Psoas muscle (tissue), 8 donors: Measurements from ENCODE around the gene STXBP1. TPM values are rescaled to one million over a fixed set of nuclear protein-coding genes. Genes with fewer than 3 reads are reported as not detected.
"Not testable (repeated sequence)": the region's sequence is repeated elsewhere in the genome, so short reads cannot be mapped to it uniquely, and the experiment has no call there.

Experiments used
- ATAC-seq, 4 donors: fragments of 200-7000 bp; cut with Tn5 transposase; one replicate each; pipeline ENCODE4 v1.9.1; 2020; ENCODE audit warnings: moderate library complexity in 3 of 4, mild to moderate bottlenecking in 2 of 4
- DNase-seq, 2 donors: peaks; one replicate each; pipeline ENCODE4 v3.0.0-alpha.2; 2020
- H3K27ac ChIP-seq: fragments of 200-600 bp; one replicate; pipeline ENCODE4 v1.8.0; 2022
- H3K27me3 ChIP-seq, 3 donors: fragments of 200-600 bp in 1 of 3; one replicate each; pipeline versions ENCODE4 v1.6.1 to v1.8.0; 2013 to 2022; ENCODE audit warnings: low read length in 2 of 3, mild to moderate bottlenecking in 2 of 3, moderate library complexity in 1 of 3; ENCODE audit not compliant: insufficient read depth in 3 of 3
- H3K36me3 ChIP-seq, 2 donors: fragments of 200-600 bp in 1 of 2; one replicate each; pipeline versions ENCODE4 v1.6.1 to v1.8.0; 2013 to 2022; ENCODE audit warnings: low read depth in 1 of 2, mild to moderate bottlenecking in 1 of 2, moderate library complexity in 1 of 2; ENCODE audit not compliant: insufficient read depth in 1 of 2
- H3K4me1 ChIP-seq: fragments of 200-600 bp; one replicate; pipeline ENCODE4 v1.8.0; 2022
- H3K4me3 ChIP-seq: fragments of 200-600 bp; one replicate; pipeline ENCODE4 v1.8.0; 2022; ENCODE audit warnings: mild to moderate bottlenecking
- H3K9me3 ChIP-seq: fragments of 200-600 bp; one replicate; pipeline ENCODE4 v1.8.0; 2022
- WGBS, 3 donors: extraction: QIAGEN DNeasy Blood & Tissue Kit; methylation state at CpG; one replicate each; pipeline versions ENCODE4 v1.1.6 to v1.1.7; 2013; 5-methylcytosine and 5-hydroxymethylcytosine counted together
- intact Hi-C, 2 donors: fragments of 100-400 bp; cut with DNase I; formaldehyde crosslinking; loops; one replicate each; pipeline versions ENCODE4 v1.11.0 to v1.14.2; 2022
- polyA plus RNA-seq, 3 donors: library from polyadenylated mRNA; stranded (reverse); fragments of 200-250 nt; gene quantifications; one replicate each; pipeline ENCODE4 v1.2.3, GENCODE V29; 2013
- total RNA-seq, 4 donors: library from RNA; stranded (reverse); fragmentation: NEBNext Ultra II Directional in 2 of 4; extraction: Animal tissue kit (Norgen Biotek cat#: 25700) in 2 of 4; gene quantifications; one replicate each; pipeline versions ENCODE4 v1.2.1 to v1.2.4, GENCODE V29; 2021 to 2023
- TF ChIP-seq, protein P1 (sequence below): fragments of 200-600 bp; IDR thresholded peaks from one replicate; pipeline ENCODE4 v1.8.0; 2022; ENCODE audit warnings: antibody characterized with exemption
- donor health status: healthy with polysubstance abuse.
- donor health status: DM: no; HTN: no; CAD: no; lungs with moderate emphysema.
- donor health status: Bipolar disorder and iron deficiency.
- donor health status: healthy.
- donor health status: DM: yes; HTN: yes; CAD: no.
- donor health status: DM: no; HTN: no; CAD: no.
- donor health status: DM: no; HTN: no; CAD: no.
- donor health status: DM: yes; HTN: yes; CAD: no.

STXBP1 gene
- total and polyA plus RNA-seq, 7 donors, result 2.8 to 12.3 (median 6.7) TPM

- no peaks in the 10 kb centered on the region for H3K36me3 ChIP-seq
- H3K4me1 ChIP-seq, result peaks cover 14% of the 10 kb centered on the region
- no peaks in the 10 kb centered on the region for H3K9me3 ChIP-seq
- no peak for DNase-seq
- ATAC-seq, result no peak
- 90 to 98% (median 97%) methylated on average over 3 of the region's 3 CpGs for WGBS, 3 donors
- TF ChIP-seq, protein P1, sequence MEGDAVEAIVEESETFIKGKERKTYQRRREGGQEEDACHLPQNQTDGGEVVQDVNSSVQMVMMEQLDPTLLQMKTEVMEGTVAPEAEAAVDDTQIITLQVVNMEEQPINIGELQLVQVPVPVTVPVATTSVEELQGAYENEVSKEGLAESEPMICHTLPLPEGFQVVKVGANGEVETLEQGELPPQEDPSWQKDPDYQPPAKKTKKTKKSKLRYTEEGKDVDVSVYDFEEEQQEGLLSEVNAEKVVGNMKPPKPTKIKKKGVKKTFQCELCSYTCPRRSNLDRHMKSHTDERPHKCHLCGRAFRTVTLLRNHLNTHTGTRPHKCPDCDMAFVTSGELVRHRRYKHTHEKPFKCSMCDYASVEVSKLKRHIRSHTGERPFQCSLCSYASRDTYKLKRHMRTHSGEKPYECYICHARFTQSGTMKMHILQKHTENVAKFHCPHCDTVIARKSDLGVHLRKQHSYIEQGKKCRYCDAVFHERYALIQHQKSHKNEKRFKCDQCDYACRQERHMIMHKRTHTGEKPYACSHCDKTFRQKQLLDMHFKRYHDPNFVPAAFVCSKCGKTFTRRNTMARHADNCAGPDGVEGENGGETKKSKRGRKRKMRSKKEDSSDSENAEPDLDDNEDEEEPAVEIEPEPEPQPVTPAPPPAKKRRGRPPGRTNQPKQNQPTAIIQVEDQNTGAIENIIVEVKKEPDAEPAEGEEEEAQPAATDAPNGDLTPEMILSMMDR, result no peak
- H3K4me3 ChIP-seq, result no peak overlapping the region
- no peaks in the 10 kb centered on the region for H3K27me3 ChIP-seq
- intact Hi-C loops, result no loop called here
- no peak overlapping the region for H3K27ac ChIP-seq
Measured at GRCh38 chr9:127571971-127572370, 40.1 kb upstream of the STXBP1 start.

DNA sequence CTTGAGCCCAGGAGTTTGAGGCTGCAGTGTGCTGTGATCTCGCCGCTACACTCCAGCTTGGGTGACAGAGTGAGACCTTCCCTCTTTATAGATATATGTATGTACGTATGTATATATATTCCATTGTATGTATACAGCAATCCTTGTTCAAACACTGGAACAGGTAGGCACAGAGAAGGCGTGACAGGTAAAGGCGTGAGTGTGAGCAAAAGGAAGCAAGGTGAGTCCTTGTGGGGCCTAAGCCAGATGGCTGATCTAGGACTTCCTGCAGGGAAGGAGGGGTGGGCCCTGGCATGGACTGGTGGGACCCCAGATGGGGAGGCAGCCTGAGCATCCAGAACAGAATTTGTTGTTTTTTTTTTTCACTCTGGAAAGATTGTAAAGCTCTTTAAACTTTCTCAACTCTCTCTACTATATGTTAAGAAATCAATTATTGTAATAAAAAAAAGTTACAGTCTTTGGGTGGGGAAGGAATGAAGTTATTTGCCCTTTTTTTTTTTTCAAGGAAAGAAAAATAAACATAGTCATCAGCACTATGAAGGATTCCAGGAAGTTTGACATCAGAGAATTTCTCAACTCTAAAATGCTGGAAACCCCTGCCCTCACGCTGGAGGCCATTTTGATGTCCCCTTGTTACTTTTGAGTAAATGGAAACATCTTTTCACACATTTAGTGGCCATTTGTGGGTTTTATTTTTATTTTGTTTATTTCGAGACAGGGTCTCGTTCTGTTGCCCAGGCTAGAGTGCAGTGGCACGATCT lies 38.9 kb upstream of the STXBP1 start:
- DNase-seq (no peak), ATAC-seq (no peak)
- 90 to 95% (median 94%) methylated on average over 9 of the region's 9 CpGs for WGBS, 3 donors
- H3K4me1 ChIP-seq, result peaks cover 8% of the 10 kb centered on the region
- H3K36me3 ChIP-seq, result no peaks in the 10 kb centered on the region
- TF ChIP-seq, protein P1, result no peak
- H3K4me3 ChIP-seq, result no peak overlapping the region
- peaks cover 0 to 2% (median 0%) of the 10 kb centered on the region in 3 donors for H3K27me3 ChIP-seq
- peak overlapping the region; percentile 41 for H3K27ac ChIP-seq
- H3K9me3 ChIP-seq, result no peaks in the 10 kb centered on the region
- intact Hi-C loops, result no loop called here

- Histone ChIP-seq H3K4me3 (no peak overlapping the region), H3K4me1 (peaks cover 9% of the 10 kb centered on the region), H3K27ac (peak overlapping the region; percentile 16), H3K9me3 (no peaks in the 10 kb centered on the region), H3K36me3 (no peaks in the 10 kb centered on the region), H3K27me3 (peaks cover 0 to 2% (median 0%) of the 10 kb centered on the region in 3 donors)
- intact Hi-C loops, result no loop called here
- TF ChIP-seq, protein P1, result no peak
- DNase-seq (no peak), ATAC-seq (no peak)
- WGBS, 3 donors, result 48 to 61% (median 52%) methylated on average over 10 of the region's 10 CpGs
Measured at GRCh38 chr9:127574072-127574993, 37.7 kb upstream of the STXBP1 start.

GRCh38 chr9:127575875-127576778 lies 36.0 kb upstream of the STXBP1 start:
- Histone ChIP-seq H3K4me1 (peaks cover 4% of the 10 kb centered on the region), H3K9me3 (no peaks in the 10 kb centered on the region), H3K4me3 (no peak overlapping the region), H3K36me3 (no peaks in the 10 kb centered on the region), H3K27ac (no peak overlapping the region), H3K27me3 (peaks cover 0 to 2% (median 0%) of the 10 kb centered on the region in 3 donors)
- DNase-seq (no peak), ATAC-seq (no peak)
- 88 to 96% (median 90%) methylated on average over 13 of the region's 13 CpGs for WGBS, 3 donors
- intact Hi-C loops, result loop anchor here in 1 of 2 donors (5.0 kb wide), 1 partner anchor 54 kb away; no protein-coding TSS in a partner anchor
- TF ChIP-seq, protein P1, result no peak

DNA sequence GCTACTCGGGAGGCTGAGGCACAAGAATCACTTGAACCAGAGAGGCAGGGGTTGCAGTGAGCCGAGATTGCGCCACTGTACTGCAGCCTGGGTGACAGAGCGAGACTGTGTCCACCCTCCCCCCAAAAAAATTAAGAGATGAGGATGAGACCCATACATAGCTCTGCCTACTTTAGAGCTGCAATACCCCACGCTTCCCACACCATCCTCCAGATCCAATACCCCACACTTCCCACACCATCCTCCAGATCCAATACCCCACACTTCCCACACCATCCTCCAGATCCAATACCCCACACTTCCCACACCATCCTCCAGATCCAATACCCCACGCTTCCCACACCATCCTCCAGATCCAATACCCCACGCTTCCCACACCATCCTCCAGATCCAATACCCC lies 34.9 kb upstream of the STXBP1 start:
- intact Hi-C loops, result loop anchor here in 1 of 2 donors (5.0 kb wide), 1 partner anchor 55 kb away; no protein-coding TSS in a partner anchor
- not testable (repeated sequence) for H3K36me3 ChIP-seq, H3K27me3 ChIP-seq, ATAC-seq, H3K9me3 ChIP-seq, H3K4me3 ChIP-seq, DNase-seq, H3K4me1 ChIP-seq, H3K27ac ChIP-seq
- WGBS, 3 donors, result 85 to 89% (median 89%) methylated on average over 5 of the region's 7 CpGs
